Natural killer cell (primary cell): ENCODE measurements around the gene USP48. TPM values are rescaled to one million over a fixed set of nuclear protein-coding genes. Genes with fewer than 3 reads are reported as not detected.

Source experiments
- ATAC-seq, 3 donors: fragments of 150-1000 bp in 2 of 3; fragments of 200-7000 bp in 1 of 3; cut with Tn5 transposase; 1 replicate in 1 of 3; 2 replicates in 2 of 3; pipeline ENCODE4 v1.10.0; 2021; ENCODE audit warnings: mild to moderate bottlenecking in 2 of 3, moderate library complexity in 2 of 3
- DNase-seq, 2 donors: peaks; one replicate each; pipeline versions ENCODE4 v3.0.0 to v3.0.0-alpha.2; 2013 to 2021; ENCODE audit warnings: mixed read lengths in 1 of 2
- H3K27ac ChIP-seq: one replicate; pipeline ENCODE4 v1.5.1; 2013; ENCODE audit warnings: mild to moderate bottlenecking, low read length
- H3K27me3 ChIP-seq: one replicate; pipeline ENCODE4 v1.6.1; 2013; ENCODE audit warnings: low read length; ENCODE audit not compliant: control insufficient read depth, insufficient read depth
- H3K36me3 ChIP-seq: one replicate; pipeline ENCODE4 v1.6.1; 2013; ENCODE audit warnings: low read length; ENCODE audit not compliant: control insufficient read depth, insufficient read depth
- H3K4me1 ChIP-seq: one replicate; pipeline ENCODE4 v1.6.1; 2013; ENCODE audit warnings: low read length; ENCODE audit not compliant: control insufficient read depth, insufficient read depth
- H3K4me3 ChIP-seq: one replicate; pipeline ENCODE4 v1.5.1; 2013; ENCODE audit warnings: low read length
- H3K9me3 ChIP-seq: one replicate; pipeline ENCODE4 v1.6.1; 2013; ENCODE audit warnings: low read length; ENCODE audit not compliant: control insufficient read depth, insufficient read depth
- H3K27ac Mint-ChIP-seq, 2 donors: one replicate each; pipeline ENCODE4 v1.8.0; 2022; ENCODE audit warnings: mild to moderate bottlenecking in 2 of 2, mixed read lengths in 2 of 2, moderate library complexity in 1 of 2
- H3K27me3 Mint-ChIP-seq, 2 donors: one replicate each; pipeline ENCODE4 v1.8.0; 2022; ENCODE audit warnings: low read depth in 2 of 2, mixed read lengths in 2 of 2
- H3K36me3 Mint-ChIP-seq: one replicate; pipeline ENCODE4 v1.8.0; 2022; ENCODE audit warnings: mixed read lengths
- H3K4me1 Mint-ChIP-seq, 2 donors: one replicate each; pipeline ENCODE4 v1.8.0; 2022; ENCODE audit warnings: mixed read lengths in 2 of 2
- H3K4me3 Mint-ChIP-seq: one replicate; pipeline ENCODE4 v1.8.0; 2022; ENCODE audit warnings: mild to moderate bottlenecking, moderate library complexity, mixed read lengths
- H3K9me3 Mint-ChIP-seq, 2 donors: one replicate each; pipeline ENCODE4 v1.8.0; 2022; ENCODE audit warnings: mixed read lengths in 2 of 2
- WGBS: methylation state at CpG from one replicate; pipeline ENCODE4 v1.1.7; 2013; ENCODE audit warnings: missing lambda C conversion rate; ENCODE audit not compliant: insufficient coverage; 5-methylcytosine and 5-hydroxymethylcytosine counted together
- intact Hi-C: fragments of 100-400 bp; cut with micrococcal nuclease; formaldehyde crosslinking; loops from one replicate; pipeline ENCODE4 v1.14.2; 2022
- total RNA-seq, 4 donors: library from RNA; stranded (reverse); fragments of 120-200 nt in 1 of 4; gene quantifications; one replicate each; pipeline versions ENCODE4 v1.2.3 to v1.2.4, GENCODE V29; 2013 to 2022
- TF ChIP-seq, protein P1 (sequence below): fragments of 200-600 bp; IDR thresholded peaks from one replicate; pipeline ENCODE4 v1.8.0; 2022; ENCODE audit warnings: antibody characterized with exemption

Gene USP48
- total RNA-seq, 3 donors from 2014 or later (not counting 1 experiment from before 2014, with no cell fraction given) = 71.4 to 127 (median 90.5) TPM

DNA sequence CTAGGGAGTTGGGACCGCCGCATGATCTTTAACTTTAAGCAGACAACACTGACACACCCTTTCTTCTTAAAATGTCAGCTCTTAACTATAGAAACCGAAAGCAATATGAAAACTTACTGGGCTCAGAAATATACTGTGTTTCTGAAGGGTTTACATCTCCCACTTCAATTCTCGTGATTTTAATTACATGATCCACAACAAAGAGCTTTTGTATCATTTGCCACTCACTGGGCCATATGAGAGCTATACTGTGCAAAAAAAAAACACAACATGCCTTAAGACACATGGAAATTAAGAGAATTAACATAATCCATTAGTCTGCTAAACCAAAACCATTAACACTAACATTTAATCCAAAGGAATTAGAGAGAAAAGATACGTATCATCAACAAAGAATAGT lies 78.8 kb downstream of the USP48 start:
- WGBS = 87% methylated on average over 4 of the region's 5 CpGs
- Mint-ChIP-seq H3K9me3 (no peaks in the 10 kb centered on the region), H3K36me3 (peaks cover 34% of the 10 kb centered on the region), H3K4me1 (peaks cover 0 to 4% of the 10 kb centered on the region in 2 donors), H3K27me3 (no peaks in the 10 kb centered on the region), H3K4me3 (no peak overlapping the region), H3K27ac (no peak overlapping the region)
- H3K27me3 ChIP-seq = no peaks in the 10 kb centered on the region
- no peaks in the 10 kb centered on the region for H3K9me3 ChIP-seq
- ATAC-seq = no peak
- intact Hi-C loops = no loop called here
- H3K4me3 ChIP-seq = no peak overlapping the region
- no peak for DNase-seq
- H3K27ac ChIP-seq = no peak overlapping the region
- no peaks in the 10 kb centered on the region for H3K4me1 ChIP-seq
- peaks cover 66% of the 10 kb centered on the region for H3K36me3 ChIP-seq
- TF ChIP-seq, protein P1, sequence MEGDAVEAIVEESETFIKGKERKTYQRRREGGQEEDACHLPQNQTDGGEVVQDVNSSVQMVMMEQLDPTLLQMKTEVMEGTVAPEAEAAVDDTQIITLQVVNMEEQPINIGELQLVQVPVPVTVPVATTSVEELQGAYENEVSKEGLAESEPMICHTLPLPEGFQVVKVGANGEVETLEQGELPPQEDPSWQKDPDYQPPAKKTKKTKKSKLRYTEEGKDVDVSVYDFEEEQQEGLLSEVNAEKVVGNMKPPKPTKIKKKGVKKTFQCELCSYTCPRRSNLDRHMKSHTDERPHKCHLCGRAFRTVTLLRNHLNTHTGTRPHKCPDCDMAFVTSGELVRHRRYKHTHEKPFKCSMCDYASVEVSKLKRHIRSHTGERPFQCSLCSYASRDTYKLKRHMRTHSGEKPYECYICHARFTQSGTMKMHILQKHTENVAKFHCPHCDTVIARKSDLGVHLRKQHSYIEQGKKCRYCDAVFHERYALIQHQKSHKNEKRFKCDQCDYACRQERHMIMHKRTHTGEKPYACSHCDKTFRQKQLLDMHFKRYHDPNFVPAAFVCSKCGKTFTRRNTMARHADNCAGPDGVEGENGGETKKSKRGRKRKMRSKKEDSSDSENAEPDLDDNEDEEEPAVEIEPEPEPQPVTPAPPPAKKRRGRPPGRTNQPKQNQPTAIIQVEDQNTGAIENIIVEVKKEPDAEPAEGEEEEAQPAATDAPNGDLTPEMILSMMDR = no peak

DNA sequence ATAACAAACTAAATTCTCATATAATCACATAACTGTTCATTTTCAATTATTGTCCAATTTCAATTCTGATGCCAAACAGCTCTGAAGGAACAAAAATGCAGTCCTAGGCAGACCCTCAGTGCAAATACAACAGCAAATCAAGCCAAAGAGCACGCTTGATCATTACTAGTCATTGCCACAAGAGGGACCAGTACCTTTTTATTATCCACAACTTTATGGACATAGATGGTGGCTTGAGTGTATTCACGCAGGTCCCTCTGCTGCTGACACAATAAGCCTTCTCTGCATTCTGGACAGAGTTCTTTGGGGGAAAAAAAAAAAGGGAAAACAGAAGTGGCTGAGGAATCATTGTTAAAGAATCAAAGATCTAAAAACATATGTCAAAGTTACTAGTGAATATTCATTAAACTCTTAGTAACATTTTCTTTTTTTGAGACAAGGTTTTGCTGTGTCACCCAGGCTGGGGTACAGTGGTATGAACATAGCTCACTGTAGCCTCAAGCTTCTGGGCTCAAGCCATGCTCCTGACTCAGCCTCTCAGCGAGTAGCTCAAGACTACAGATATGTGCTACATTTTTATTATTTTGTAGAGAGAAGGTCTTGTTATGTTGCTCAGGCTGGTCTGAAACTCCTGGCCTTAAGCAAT lies 79.5 kb downstream of the USP48 start:
- Histone ChIP-seq H3K27me3 (no peaks in the 10 kb centered on the region), H3K36me3 (peaks cover 64% of the 10 kb centered on the region), H3K4me3 (no peak overlapping the region), H3K4me1 (no peaks in the 10 kb centered on the region), H3K27ac (no peak overlapping the region), H3K9me3 (no peaks in the 10 kb centered on the region)
- Mint-ChIP-seq H3K27me3 (no peaks in the 10 kb centered on the region), H3K36me3 (peaks cover 34% of the 10 kb centered on the region), H3K9me3 (no peaks in the 10 kb centered on the region), H3K4me1 (peaks cover 0 to 4% of the 10 kb centered on the region in 2 donors), H3K4me3 (no peak overlapping the region), H3K27ac (peak overlapping the region in 1 of 2 donors; percentile 21)
- TF ChIP-seq, protein P1 = no peak
- DNase-seq (peak in 1 of 2 donors; percentile 37), ATAC-seq (peak in 1 of 3 donors; percentile 37)
- intact Hi-C loops = loop anchor here (1.0 kb wide), 1 partner anchor 261 kb away; no protein-coding TSS in a partner anchor
- 83% methylated on average over 3 of the region's 3 CpGs for WGBS

DNA sequence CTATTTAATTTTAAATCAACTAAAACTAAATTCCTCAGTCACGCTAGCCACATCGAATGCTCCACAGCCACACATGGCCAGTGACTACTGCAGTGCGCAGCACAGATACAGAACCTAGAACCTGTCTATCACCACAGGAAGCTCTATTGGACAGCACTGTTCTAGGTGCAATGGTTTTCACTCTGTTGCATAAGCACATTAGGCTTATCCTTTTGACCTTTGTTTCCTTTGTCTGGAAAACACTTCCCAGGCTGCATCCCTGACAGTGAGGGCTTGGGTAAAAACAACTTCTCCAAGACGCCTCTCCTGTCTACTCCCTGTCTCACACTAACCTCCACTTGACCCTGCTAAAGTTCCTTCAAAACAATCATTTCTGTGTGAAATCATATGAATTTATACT lies 80.2 kb downstream of the USP48 start:
- Histone ChIP-seq H3K27me3 (no peaks in the 10 kb centered on the region), H3K36me3 (peaks cover 59% of the 10 kb centered on the region), H3K27ac (no peak overlapping the region), H3K4me3 (no peak overlapping the region), H3K9me3 (no peaks in the 10 kb centered on the region), H3K4me1 (no peaks in the 10 kb centered on the region)
- DNase-seq (no peak), ATAC-seq (no peak)
- H3K36me3 Mint-ChIP-seq = peaks cover 34% of the 10 kb centered on the region
- no peak overlapping the region for H3K4me3 Mint-ChIP-seq
- no peaks in the 10 kb centered on the region for H3K27me3 Mint-ChIP-seq
- peaks cover 0 to 4% of the 10 kb centered on the region in 2 donors for H3K4me1 Mint-ChIP-seq
- peak overlapping the region in 1 of 2 donors; percentile 21 for H3K27ac Mint-ChIP-seq
- intact Hi-C loops = loop anchor here (1.0 kb wide), 1 partner anchor 262 kb away; no protein-coding TSS in a partner anchor
- 97% methylated on average over 4 of the region's 4 CpGs for WGBS
- no peaks in the 10 kb centered on the region for H3K9me3 Mint-ChIP-seq
- TF ChIP-seq, protein P1 = no peak

DNA sequence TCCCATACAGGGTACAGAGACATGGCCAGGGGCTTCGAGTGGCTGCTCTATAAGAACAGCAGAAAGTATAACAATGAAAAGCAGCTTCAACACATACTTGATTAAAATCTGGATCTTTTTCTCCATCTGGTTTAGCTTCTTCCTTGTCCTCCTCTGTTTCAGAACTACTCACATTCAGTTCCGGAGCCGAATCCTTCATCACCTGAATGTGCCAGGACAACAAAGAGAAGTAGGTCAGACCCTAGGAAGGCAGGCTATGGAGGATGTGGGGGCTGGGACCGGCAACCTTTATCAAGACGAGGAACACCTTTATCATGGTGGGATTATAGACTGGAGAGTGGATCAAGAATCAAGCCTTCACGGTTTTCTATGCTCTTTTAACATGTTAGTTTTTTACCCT lies 81.5 kb downstream of the USP48 start:
- H3K36me3 Mint-ChIP-seq = peaks cover 34% of the 10 kb centered on the region
- no peak overlapping the region for H3K4me3 Mint-ChIP-seq
- H3K27me3 ChIP-seq = no peaks in the 10 kb centered on the region
- peaks cover 0 to 4% of the 10 kb centered on the region in 2 donors for H3K4me1 Mint-ChIP-seq
- peaks cover 59% of the 10 kb centered on the region for H3K36me3 ChIP-seq
- intact Hi-C loops = no loop called here
- no peaks in the 10 kb centered on the region for H3K9me3 ChIP-seq
- no peaks in the 10 kb centered on the region for H3K9me3 Mint-ChIP-seq
- no peak overlapping the region for H3K27ac ChIP-seq
- 93% methylated on average over 5 of the region's 6 CpGs for WGBS
- H3K4me1 ChIP-seq = no peaks in the 10 kb centered on the region
- no peak overlapping the region for H3K4me3 ChIP-seq
- DNase-seq (no peak), ATAC-seq (no peak)
- H3K27me3 Mint-ChIP-seq = no peaks in the 10 kb centered on the region
- TF ChIP-seq, protein P1 = no peak
- peak overlapping the region; percentile 27 to 41 for H3K27ac Mint-ChIP-seq
